Endothelial cell of umbilical vein (primary cell): ENCODE results near the gene ZNF792. TPM values are rescaled to one million over a fixed set of nuclear protein-coding genes. Genes with fewer than 3 reads are reported as not detected.

ENCODE experiments used
- BruUV-seq: library from RNA; stranded (reverse); fragments of 400-500 nt; replicated peaks from 2 replicates; lab custom pipeline; 2021; lab: Mats Ljungman, UMichigan
- CTCF ChIA-PET: fragments of 300-600, 350-600 bp; sonication (Branson Sonifier 250); formaldehyde crosslinking; loops from one replicate; lab custom pipeline; 2021; ENCODE audit warnings: antibody characterized with exemption, inconsistent platforms; lab: Charles Lee
- POLR2A ChIA-PET: fragments of 300-600, 350-600 bp; sonication (Branson Sonifier 250); formaldehyde crosslinking; loops from one replicate; lab custom pipeline; 2021; ENCODE audit warnings: antibody characterized with exemption, inconsistent platforms; lab: Charles Lee
- DNase-seq: peaks from one replicate; pipeline ENCODE4 v3.0.0-alpha.2; 2011; ENCODE audit warnings: low read depth, low spot score
- FAIRE-seq: peaks from 2 replicates; lab custom pipeline; 2011; peaks lifted over from hg19 to GRCh38; lab: Jason Lieb, UNC
- H2AFZ ChIP-seq: 2 replicates; pipeline ENCODE4 v1.6.0; 2012; ENCODE audit warnings: low read depth, low read length, control low read depth, inconsistent platforms
- H3K27ac ChIP-seq: 2 replicates; pipeline ENCODE4 v1.5.1; 2011; ENCODE audit warnings: low read depth, mild to moderate bottlenecking, control low read depth, low read length, moderate library complexity; ENCODE audit not compliant: insufficient read depth
- H3K27me3 ChIP-seq, 2 experiments: 2 replicates each; pipeline versions ENCODE4 v1.6.0 to v1.6.1; 2011; ENCODE audit warnings: low read length in 2 of 2, mixed read lengths in 1 of 2; ENCODE audit not compliant: control insufficient read depth in 2 of 2, insufficient read depth in 2 of 2
- H3K36me3 ChIP-seq, 2 experiments: 2 replicates in 1 of 2; 3 replicates in 1 of 2; pipeline ENCODE4 v1.5.1; 2011; ENCODE audit warnings: low read length in 2 of 2, mild to moderate bottlenecking in 1 of 2, moderate library complexity in 1 of 2; ENCODE audit not compliant: control insufficient read depth in 2 of 2, insufficient read depth in 2 of 2; ENCODE audit errors: extremely low read depth in 1 of 2
- H3K4me1 ChIP-seq: 3 replicates; pipeline ENCODE4 v1.5.1; 2011; ENCODE audit warnings: mild to moderate bottlenecking, low read length; ENCODE audit not compliant: control insufficient read depth, insufficient read depth; ENCODE audit errors: extremely low read depth
- H3K4me2 ChIP-seq: 2 replicates; pipeline ENCODE4 v1.6.1; 2011; ENCODE audit warnings: low read length, control low read depth, mixed read lengths; ENCODE audit not compliant: insufficient read depth
- H3K4me3 ChIP-seq, 3 experiments: fragments of 200-600 bp in 1 of 3; sonication (generic), shearing (Covaris generic) in 1 of 3; replicated peaks in 1 of 3; 2 replicates each; pipeline ENCODE4 v1.5.1; 2011 to 2016; ENCODE audit warnings: control low read depth in 3 of 3, low read length in 3 of 3, mild to moderate bottlenecking in 2 of 3, inconsistent platforms in 1 of 3, low read depth in 1 of 3, moderate library complexity in 1 of 3; ENCODE audit not compliant: insufficient read depth in 1 of 3
- H3K79me2 ChIP-seq: 2 replicates; pipeline ENCODE4 v1.6.0; 2012; ENCODE audit warnings: low read length, inconsistent platforms; ENCODE audit not compliant: control insufficient read depth, insufficient read depth
- H3K9ac ChIP-seq: replicated peaks from 2 replicates; pipeline ENCODE3; 2011; ENCODE audit warnings: low read length, control low read depth; ENCODE audit not compliant: insufficient read depth; ENCODE audit errors: extremely low read depth
- H3K9me1 ChIP-seq: replicated peaks from 3 replicates; pipeline ENCODE4 v1.6.0; 2011; ENCODE audit warnings: mild to moderate bottlenecking, low read length; ENCODE audit not compliant: control insufficient read depth, insufficient read depth; ENCODE audit errors: extremely low read depth
- H3K9me3 ChIP-seq: replicated peaks from 2 replicates; pipeline ENCODE4 v1.5.1; 2012; ENCODE audit warnings: low read length, inconsistent platforms; ENCODE audit not compliant: control insufficient read depth, insufficient read depth
- H4K20me1 ChIP-seq: replicated peaks from 2 replicates; pipeline ENCODE3; 2011; ENCODE audit warnings: mild to moderate bottlenecking, low read length; ENCODE audit not compliant: control insufficient read depth, insufficient read depth; ENCODE audit errors: extremely low read depth
- CTCF ChIP-seq, 2 donors: IDR thresholded peaks; 1 replicate in 1 of 2; 2 replicates in 1 of 2; pipeline ENCODE4 v1.5.1; 2011; ENCODE audit warnings: low read length in 2 of 2, mild to moderate bottlenecking in 2 of 2, moderate library complexity in 2 of 2, control low read depth in 1 of 2, inconsistent platforms in 1 of 2, low read depth in 1 of 2; ENCODE audit not compliant: insufficient read depth in 1 of 2; ENCODE audit errors: extremely low read depth in 1 of 2
- EZH2 ChIP-seq: IDR thresholded peaks from 2 replicates; pipeline ENCODE4 v1.6.1; 2012; ENCODE audit warnings: borderline replicate concordance, low read depth, mild to moderate bottlenecking, moderate library complexity, low read length, inconsistent platforms; ENCODE audit not compliant: severe bottlenecking
- FOS ChIP-seq: IDR thresholded peaks from 2 replicates; pipeline ENCODE4 v1.6.1; 2011; ENCODE audit warnings: mild to moderate bottlenecking, low read length, moderate library complexity, borderline replicate concordance; ENCODE audit not compliant: insufficient read depth
- GATA2 ChIP-seq: IDR thresholded peaks from 2 replicates; pipeline ENCODE4 v1.7.0; 2011; ENCODE audit warnings: low read depth, mild to moderate bottlenecking, moderate library complexity, mixed read lengths, low read length; ENCODE audit not compliant: insufficient read length, insufficient read depth
- JUN ChIP-seq: IDR thresholded peaks from 2 replicates; pipeline ENCODE4 v1.6.1; 2011; ENCODE audit warnings: borderline replicate concordance, low read depth; ENCODE audit not compliant: insufficient read length, insufficient read depth
- MAX ChIP-seq: IDR thresholded peaks from 2 replicates; pipeline ENCODE4 v1.6.1; 2011; ENCODE audit not compliant: insufficient read depth, insufficient read length
- MYC ChIP-seq: IDR thresholded peaks from one replicate; pipeline ENCODE4 v1.6.1; 2011; ENCODE audit warnings: mild to moderate bottlenecking, low read depth, low read length
- POLR2A ChIP-seq: IDR thresholded peaks from 2 replicates; pipeline ENCODE4 v1.6.1; 2012; ENCODE audit warnings: low read depth, mild to moderate bottlenecking, control low read depth, low read length
- POLR2AphosphoS5 ChIP-seq: IDR thresholded peaks from 2 replicates; pipeline ENCODE4 v1.6.1; 2012; ENCODE audit warnings: low read depth, mild to moderate bottlenecking, control low read depth, low read length, moderate library complexity; ENCODE audit not compliant: insufficient read depth
- dilution Hi-C: fragments of 300-500 bp; cut with MboI; formaldehyde crosslinking; loops from one replicate; pipeline ENCODE4 v1.15.0; 2019; ENCODE audit warnings: low sequenced_read_pairs; ENCODE audit not compliant: extremely low pct_ligation_motif_present
- intact Hi-C: fragments of 100-400 bp; cut with micrococcal nuclease; formaldehyde crosslinking; loops from one replicate; pipeline ENCODE4 v1.10.0; 2022
- polyA plus RNA-seq, 4 experiments: library from polyadenylated mRNA; depleted of rRNA in 3 of 4; stranded (reverse) in 3 of 4; unstranded in 1 of 4; fragments of >200 nt; gene quantifications; 2 replicates each; pipeline versions ENCODE4 v1.2.1 to v1.2.3, GENCODE V29; 2011 to 2012; ENCODE audit warnings: missing spikeins in 1 of 4
- total RNA-seq: library from RNA; stranded (reverse); gene quantifications from 2 replicates; pipeline ENCODE4 v1.2.3, GENCODE V29; 2021

The ZNF792 gene
- total and polyA plus RNA-seq, 2 donors (not counting 3 experiments of a cell fraction or from before 2014, with no cell fraction given), result 11.3 to 19.8 TPM

- Histone ChIP-seq H3K4me1 (peaks cover 15% of the 10 kb centered on the region), H3K27me3 (no peaks in the 10 kb centered on the region), H3K9me3 (no peaks in the 10 kb centered on the region), H3K79me2 (no peaks in the 10 kb centered on the region), H3K27ac (peak overlapping the region; percentile 34), H3K9me1 (no peaks in the 10 kb centered on the region), H3K9ac (no peak overlapping the region), H2AFZ (peak overlapping the region; percentile 86), H3K4me2 (peak overlapping the region; percentile 38), H4K20me1 (no peaks in the 10 kb centered on the region), H3K36me3 (no peaks in the 10 kb centered on the region), H3K4me3 (peak overlapping the region in 1 of 3 experiments; percentile 0)
- dilution Hi-C loops (no loop called here), intact Hi-C loops (loop anchor here (1.0 kb wide), 2 partner anchors 10 to 16 kb away; no protein-coding TSS in a partner anchor)
- TF ChIP-seq MAX (no peak), POLR2AphosphoS5 (peak; percentile 49)
- FAIRE-seq (peak; percentile 94), DNase-seq (peak; percentile 89)
- POLR2A ChIA-PET, result interaction anchor here (1.1 kb wide), 1 partner anchor 16 kb away, joined by 3 read pairs; no protein-coding TSS in a partner anchor
- CTCF ChIA-PET, result interaction anchor here (0.6 to 1.9 kb wide), 8 partner anchors 10 to 59 kb away, joined by 3 to 11 read pairs (median 6); partner anchors contain the start of gene GRAMD1A
- no TSS peak for BruUV-seq
Observed at GRCh38 chr19:34985249-34986022, 21.4 kb upstream of the ZNF792 start.

GRCh38 chr19:34984287-34984686 is 20.3 kb upstream of the ZNF792 start:
- ChIA-PET POLR2A (no interaction called here), CTCF (interaction anchor here (0.8 to 1.9 kb wide), 2 partner anchors 11 to 12 kb away, joined by 6 to 11 read pairs; no protein-coding TSS in a partner anchor)
- BruUV-seq, result no TSS peak
- dilution Hi-C loops (no loop called here), intact Hi-C loops (no loop called here)
- Histone ChIP-seq H3K79me2 (no peaks in the 10 kb centered on the region), H3K27me3 (peaks cover 0 to 3% of the 10 kb centered on the region in 2 experiments), H3K4me3 (no peak overlapping the region), H3K36me3 (no peaks in the 10 kb centered on the region), H3K4me1 (peaks cover 15% of the 10 kb centered on the region), H3K4me2 (no peak overlapping the region), H3K9me3 (no peaks in the 10 kb centered on the region), H4K20me1 (no peaks in the 10 kb centered on the region), H3K9ac (no peak overlapping the region), H2AFZ (no peak overlapping the region), H3K9me1 (no peaks in the 10 kb centered on the region), H3K27ac (no peak overlapping the region)
- no peak for FAIRE-seq
- no peak for TF ChIP-seq CTCF (IDR thresholded peaks at IDR 0.05; ENCODE audit: extremely low read depth in 1 of 2, insufficient read depth in 1 of 2, low read depth in 1 of 2, low read length in 2 of 2)
- TF ChIP-seq MYC, result no peak
- TF ChIP-seq MAX, result no peak
- TF ChIP-seq JUN, result no peak
- TF ChIP-seq POLR2AphosphoS5, result no peak
- no peak for TF ChIP-seq EZH2
- TF ChIP-seq FOS, result no peak
- TF ChIP-seq POLR2A, result no peak
- TF ChIP-seq GATA2, result no peak
- no peak for DNase-seq
